Upper lobe of right lung (tissue), 1 donor: Measurements from ENCODE around the gene PTMS. TPM values are rescaled to one million over a fixed set of nuclear protein-coding genes. Genes with fewer than 3 reads are reported as not detected.
A peak's percentile ranks its signal among the peaks of the same experiment; 100 is the strongest.

Experiments used
- ATAC-seq: fragments of 200-7000 bp; cut with Tn5 transposase; one replicate; pipeline ENCODE4 v1.9.1; 2020; ENCODE audit warnings: mild to moderate bottlenecking, moderate library complexity
- DNase-seq: peaks from one replicate; pipeline ENCODE4 v3.0.0-alpha.2; 2020
- H3K27ac ChIP-seq: fragments of 200-600 bp; one replicate; pipeline ENCODE4 v1.8.0; 2022
- H3K27me3 ChIP-seq: fragments of 200-600 bp; one replicate; pipeline ENCODE4 v1.8.0; 2022; ENCODE audit warnings: mild to moderate bottlenecking
- H3K36me3 ChIP-seq: fragments of 200-600 bp; one replicate; pipeline ENCODE4 v1.8.0; 2022
- H3K4me1 ChIP-seq: fragments of 200-600 bp; one replicate; pipeline ENCODE4 v1.8.0; 2022
- H3K4me3 ChIP-seq: fragments of 200-600 bp; one replicate; pipeline ENCODE4 v1.8.0; 2022; ENCODE audit warnings: mild to moderate bottlenecking
- H3K9me3 ChIP-seq: fragments of 200-600 bp; one replicate; pipeline ENCODE4 v1.8.0; 2022
- CTCF ChIP-seq: fragments of 200-600 bp; IDR thresholded peaks from one replicate; pipeline ENCODE4 v1.8.0; 2022; ENCODE audit warnings: antibody characterized with exemption
- intact Hi-C: fragments of 100-400 bp; cut with DNase I; formaldehyde crosslinking; loops from one replicate; pipeline ENCODE4 v1.11.0; 2022
- long read RNA-seq: library from polyadenylated mRNA; unstranded; transcript quantifications from one replicate; pipeline ENCODE4 v2.0.0, GENCODE V29; 2021
- total RNA-seq: library from RNA; stranded (reverse); fragmentation: NEBNext Ultra II Directional; extraction: Animal tissue kit (Norgen Biotek cat#: 25700); gene quantifications from one replicate; pipeline ENCODE4 v1.2.1, GENCODE V29; 2021
- donor health status: DM: no; HTN: yes; CAD: no; lungs with severe emphysema.

The PTMS gene
- 323 TPM for total RNA-seq
- long read RNA-seq, transcript PTMS-207 (5 exons, 1,150 nt) = major isoform, 106 of 142 reads
- long read RNA-seq, partial matches to known transcripts = 15 of 142 reads
- long read RNA-seq, other reads (novel, unspliced or antisense) = 19 of 142 reads

GRCh38 chr12:6765634-6766581, at the start of gene PTMS:
TSS of gene PTMS (plus strand) at chr12:6766363. CDS start at chr12:6766706, 343 bp downstream.
- H3K9me3 ChIP-seq = no peaks in the 10 kb centered on the region
- intact Hi-C loops = no loop called here
- H3K4me3 ChIP-seq = peak within 1 kb of the TSS; percentile 75
- H3K4me1 ChIP-seq = peaks cover 38% of the 10 kb centered on the region
- H3K27me3 ChIP-seq = no peaks in the 10 kb centered on the region
- TF ChIP-seq CTCF = no peak
- ATAC-seq = peak; percentile 54
- H3K36me3 ChIP-seq = peaks cover 6% of the 10 kb centered on the region
- H3K27ac ChIP-seq = peak within 1 kb of the TSS; percentile 80
- peak; percentile 90 for DNase-seq

GRCh38 chr12:6716874-6717437, 49.2 kb upstream of the PTMS start:
- ATAC-seq = no peak
- no peak for TF ChIP-seq CTCF
- no peak overlapping the region for H3K27ac ChIP-seq
- H3K9me3 ChIP-seq = no peaks in the 10 kb centered on the region
- no peaks in the 10 kb centered on the region for H3K4me1 ChIP-seq
- H3K4me3 ChIP-seq = no peak overlapping the region
- no peak for DNase-seq
- H3K27me3 ChIP-seq = no peaks in the 10 kb centered on the region
- intact Hi-C loops = no loop called here
- no peaks in the 10 kb centered on the region for H3K36me3 ChIP-seq

GRCh38 chr12:6722863-6723262, 43.3 kb upstream of the PTMS start:
- intact Hi-C loops = no loop called here
- ATAC-seq = no peak
- no peak for DNase-seq

GRCh38 chr12:6723607-6724408, 42.4 kb upstream of the PTMS start, which contains the start of gene COPS7A:
TSS of gene COPS7A (plus strand) at chr12:6724046. CDS start at chr12:6724657, 611 bp downstream.
- intact Hi-C loops = no loop called here
- no peak for TF ChIP-seq CTCF
- H3K27me3 ChIP-seq = no peaks in the 10 kb centered on the region
- H3K9me3 ChIP-seq = no peaks in the 10 kb centered on the region
- peaks cover 14% of the 10 kb centered on the region for H3K36me3 ChIP-seq
- H3K27ac ChIP-seq = peak within 1 kb of the TSS; percentile 88
- DNase-seq = peak; percentile 99
- peaks cover 10% of the 10 kb centered on the region for H3K4me1 ChIP-seq
- peak within 1 kb of the TSS; percentile 68 for H3K4me3 ChIP-seq
- ATAC-seq = peak; percentile 98

More at GRCh38 chr12:6722863-6723262, 43.3 kb upstream of the PTMS start:
- no peaks in the 10 kb centered on the region for H3K9me3 ChIP-seq
- H3K4me1 ChIP-seq = peaks cover 10% of the 10 kb centered on the region
- H3K27me3 ChIP-seq = no peaks in the 10 kb centered on the region
- peaks cover 5% of the 10 kb centered on the region for H3K36me3 ChIP-seq
- peak overlapping the region; percentile 68 for H3K4me3 ChIP-seq
- TF ChIP-seq CTCF = no peak
- H3K27ac ChIP-seq = no peak overlapping the region

- intact Hi-C loops = no loop called here
- no peaks in the 10 kb centered on the region for H3K9me3 ChIP-seq
- peak overlapping the region; percentile 88 for H3K27ac ChIP-seq
- H3K27me3 ChIP-seq = no peaks in the 10 kb centered on the region
- no peak for DNase-seq
- ATAC-seq = peak; percentile 31
- H3K36me3 ChIP-seq = peaks cover 20% of the 10 kb centered on the region
- peaks cover 10% of the 10 kb centered on the region for H3K4me1 ChIP-seq
- H3K4me3 ChIP-seq = peak overlapping the region; percentile 68
- no peak for TF ChIP-seq CTCF
These were observed 41.8 kb upstream of the PTMS start for GRCh38 chr12:6724409-6724797.
